ENCODE measurements around the gene GTF2A1. TPM values are rescaled to one million over a fixed set of nuclear protein-coding genes. Genes with fewer than 3 reads are reported as not detected.
A peak's percentile ranks its signal among the peaks of the same experiment; 100 is the strongest.

Gene GTF2A1
- 10 to 100 TPM; 37.6 to 47.6 (median 40.3) TPM for total RNA-seq (2021; fragmentation: NEBNext Ultra II Directional; extraction: Animal tissue kit (Norgen Biotek cat#: 25700))
- long read RNA-seq, full-length matches to known transcripts = 6 of 16 reads
- long read RNA-seq, partial matches to known transcripts = 0 of 16 reads
- long read RNA-seq, other reads (novel, unspliced or antisense) = 10 of 16 reads

- Mint-ChIP-seq H3K27me3 (ENCODE audit: insufficient read depth) (peaks cover 9% of the 10 kb centered on the region), H3K9me3 (peaks cover 5% of the 10 kb centered on the region), H3K4me1 (ENCODE audit: low read depth) (peaks cover 37% of the 10 kb centered on the region), H3K27ac (peak within 1 kb of the TSS; percentile 100), H3K4me3 (peak within 1 kb of the TSS; percentile 99), H3K36me3 (ENCODE audit: low read depth) (peaks cover 5% of the 10 kb centered on the region)
- no peak for TF ChIP-seq CTCF (IDR thresholded peaks at IDR 0.05)
- DNase-seq = peak; percentile 94
Observed at GRCh38 chr14:81220830-81221578, at the start of gene GTF2A1. TSS of gene GTF2A1 (minus strand) at chr14:81220959. CDS start at chr14:81220518, 441 bp downstream.

DNA sequence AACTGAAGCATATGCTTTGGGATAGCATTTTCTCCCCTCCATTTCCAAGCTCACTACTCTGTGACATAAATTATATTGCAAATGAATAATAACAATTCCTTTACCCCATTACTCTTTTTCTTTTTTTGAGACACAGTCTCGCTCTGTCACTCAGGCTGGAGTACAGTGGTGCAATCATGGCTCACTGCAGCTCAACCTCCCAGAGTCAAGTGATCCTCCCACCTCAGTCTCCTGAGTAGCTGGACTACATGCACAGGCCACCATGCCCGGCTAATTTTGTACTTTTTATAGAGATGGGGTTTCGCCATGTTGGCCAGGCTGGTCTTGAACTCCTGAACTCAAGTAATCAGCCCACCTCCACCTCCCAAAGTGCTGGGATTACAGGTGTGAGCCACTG is 49.2 kb upstream of the GTF2A1 start:
- peaks cover 13% of the 10 kb centered on the region for H3K27me3 Mint-ChIP-seq (ENCODE audit: insufficient read depth)
- no peak for DNase-seq
- H3K4me3 Mint-ChIP-seq = no peak overlapping the region
- peaks cover 5% of the 10 kb centered on the region; the same call in 1 of the 2 replicates for H3K4me1 Mint-ChIP-seq (ENCODE audit: low read depth)
- H3K9me3 Mint-ChIP-seq = no peaks in the 10 kb centered on the region
- no peak overlapping the region for H3K27ac Mint-ChIP-seq
- H3K36me3 Mint-ChIP-seq (ENCODE audit: low read depth) = no peaks in the 10 kb centered on the region
- TF ChIP-seq CTCF (IDR thresholded peaks at IDR 0.05) = no peak

- no peak overlapping the region for H3K27ac Mint-ChIP-seq
- H3K9me3 Mint-ChIP-seq = no peaks in the 10 kb centered on the region
- peak; percentile 89 for TF ChIP-seq CTCF (IDR thresholded peaks at IDR 0.05)
- no peaks in the 10 kb centered on the region for H3K36me3 Mint-ChIP-seq (ENCODE audit: low read depth)
- H3K4me3 Mint-ChIP-seq = no peak overlapping the region
- DNase-seq = peak; percentile 73
- H3K27me3 Mint-ChIP-seq (ENCODE audit: insufficient read depth) = peaks cover 8% of the 10 kb centered on the region
- peaks cover 5% of the 10 kb centered on the region; the same call in 1 of the 2 replicates for H3K4me1 Mint-ChIP-seq (ENCODE audit: low read depth)
Observed at GRCh38 chr14:81269100-81269978, 48.6 kb upstream of the GTF2A1 start.

DNA sequence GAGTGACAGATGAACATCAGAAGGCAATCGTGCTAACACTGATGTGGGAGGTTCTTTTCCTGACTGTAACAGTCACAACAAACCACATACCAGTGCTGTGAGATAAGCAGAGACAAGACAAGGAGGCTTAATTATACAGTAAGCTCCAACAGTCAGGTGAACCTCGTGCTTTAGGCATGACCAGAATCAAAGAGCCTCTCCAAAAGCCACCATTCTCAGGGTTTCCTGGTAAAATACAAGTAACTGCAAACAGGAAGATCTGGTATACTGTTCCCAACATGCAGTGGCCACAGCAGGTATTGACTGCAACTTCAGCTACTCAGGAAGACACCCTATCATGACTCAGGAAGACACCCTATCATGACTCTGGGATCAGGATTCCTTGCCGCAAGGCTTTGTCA is 47.3 kb upstream of the GTF2A1 start:
- no peaks in the 10 kb centered on the region for H3K36me3 Mint-ChIP-seq (ENCODE audit: low read depth)
- no peak for DNase-seq
- peaks cover 6% of the 10 kb centered on the region for H3K27me3 Mint-ChIP-seq (ENCODE audit: insufficient read depth)
- H3K4me3 Mint-ChIP-seq = no peak overlapping the region
- H3K4me1 Mint-ChIP-seq (ENCODE audit: low read depth) = peaks cover 5% of the 10 kb centered on the region; the same call in 1 of the 2 replicates
- H3K9me3 Mint-ChIP-seq = no peaks in the 10 kb centered on the region
- TF ChIP-seq CTCF (IDR thresholded peaks at IDR 0.05) = peak; percentile 9; the same call in 1 of the 2 replicates
- H3K27ac Mint-ChIP-seq = no peak overlapping the region

GRCh38 chr14:81265636-81266169 is 44.9 kb upstream of the GTF2A1 start:
- no peaks in the 10 kb centered on the region; the same call in 1 of the 2 replicates for H3K27me3 Mint-ChIP-seq (ENCODE audit: insufficient read depth)

More at GRCh38 chr14:81265636-81266169, 44.9 kb upstream of the GTF2A1 start:
- H3K4me1 Mint-ChIP-seq (ENCODE audit: low read depth) = peaks cover 5% of the 10 kb centered on the region; the same call in 1 of the 2 replicates
- no peak overlapping the region for H3K4me3 Mint-ChIP-seq
- H3K9me3 Mint-ChIP-seq = no peaks in the 10 kb centered on the region
- no peak overlapping the region for H3K27ac Mint-ChIP-seq
- no peaks in the 10 kb centered on the region for H3K36me3 Mint-ChIP-seq (ENCODE audit: low read depth)
- no peak for DNase-seq
- TF ChIP-seq CTCF (IDR thresholded peaks at IDR 0.05) = no peak

Measured in HFFc6 (cell line).